Parathyroid adenoma (tissue), 2 donors: ENCODE data around the gene ZNF408.

Source experiments
- H2AFZ ChIP-seq: fragments of 300-600 bp; sonication (generic); one replicate; pipeline ENCODE4 v1.7.0; 2017; ENCODE audit warnings: antibody characterized with exemption, mild to moderate bottlenecking
- H3K27ac ChIP-seq: fragments of 300-600 bp; sonication (generic); one replicate; pipeline ENCODE4 v1.7.0; 2017
- H3K27me3 ChIP-seq: fragments of 300-600 bp; sonication (generic); one replicate; pipeline ENCODE4 v1.7.0; 2017; ENCODE audit warnings: low read length; ENCODE audit not compliant: control insufficient read depth, insufficient read depth
- H3K36me3 ChIP-seq: fragments of 300-600 bp; sonication (generic); one replicate; pipeline ENCODE4 v1.7.0; 2017; ENCODE audit warnings: low read length; ENCODE audit not compliant: control insufficient read depth, insufficient read depth
- H3K4me1 ChIP-seq: fragments of 300-600 bp; sonication (generic); one replicate; pipeline ENCODE4 v1.7.0; 2017; ENCODE audit warnings: control low read depth
- H3K4me2 ChIP-seq: fragments of 300-600 bp; sonication (generic); one replicate; pipeline ENCODE4 v1.7.0; 2017; ENCODE audit warnings: low read length
- H3K4me3 ChIP-seq: fragments of 300-600 bp; sonication (generic); one replicate; pipeline ENCODE4 v1.7.0; 2017; ENCODE audit warnings: low read depth, low read length
- H3K79me2 ChIP-seq: fragments of 300-600 bp; sonication (generic); one replicate; pipeline ENCODE4 v1.7.0; 2017; ENCODE audit warnings: control low read depth
- H3K9ac ChIP-seq: fragments of 300-600 bp; sonication (generic); one replicate; pipeline ENCODE4 v1.7.0; 2017; ENCODE audit warnings: mild to moderate bottlenecking
- H3K9me3 ChIP-seq: fragments of 300-600 bp; sonication (generic); one replicate; pipeline ENCODE4 v1.7.0; 2017; ENCODE audit warnings: low read length; ENCODE audit not compliant: control insufficient read depth
- CTCF ChIP-seq: fragments of 300-600 bp; sonication (generic); IDR thresholded peaks from one replicate; pipeline ENCODE4 v1.7.0; 2017; ENCODE audit warnings: antibody characterized with exemption, mild to moderate bottlenecking
- donor health status: primary hyperparathyroidism.

The ZNF408 gene

GRCh38 chr11:46659908-46660307 lies 40.9 kb upstream of the ZNF408 start:
- TF ChIP-seq CTCF, result no peak
- no peaks in the 10 kb centered on the region for H3K79me2 ChIP-seq
- H3K27ac ChIP-seq, result no peak overlapping the region
- H3K4me1 ChIP-seq, result peaks cover 6% of the 10 kb centered on the region
- no peaks in the 10 kb centered on the region for H3K27me3 ChIP-seq
- H3K9me3 ChIP-seq, result no peaks in the 10 kb centered on the region
- H3K9ac ChIP-seq, result no peak overlapping the region
- H3K4me2 ChIP-seq, result no peak overlapping the region
- no peaks in the 10 kb centered on the region for H3K36me3 ChIP-seq
- no peak overlapping the region for H2AFZ ChIP-seq
- H3K4me3 ChIP-seq, result no peak overlapping the region

DNA sequence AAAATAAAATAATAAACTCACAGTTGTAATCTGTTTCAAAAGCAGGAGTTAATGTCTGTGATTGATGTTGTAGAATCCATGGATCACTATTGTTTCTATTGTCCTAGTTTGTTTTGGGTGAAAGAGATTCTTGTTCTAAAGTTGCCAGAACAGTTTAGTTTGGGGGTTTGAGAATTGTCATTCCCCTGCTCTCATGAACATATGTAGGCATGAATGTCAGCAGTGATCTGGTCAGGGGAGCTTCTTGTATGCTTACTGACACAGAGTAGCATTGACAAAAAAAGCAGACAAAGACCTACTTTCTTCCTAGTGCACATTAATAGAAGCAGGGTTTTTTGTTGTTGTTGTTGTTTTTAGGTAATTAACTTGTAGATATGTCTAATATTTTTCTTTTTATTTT lies 39.0 kb upstream of the ZNF408 start:
- Histone ChIP-seq H3K9me3 (no peaks in the 10 kb centered on the region), H3K36me3 (no peaks in the 10 kb centered on the region), H3K27ac (no peak overlapping the region), H3K4me3 (no peak overlapping the region), H3K4me2 (no peak overlapping the region), H2AFZ (no peak overlapping the region), H3K27me3 (no peaks in the 10 kb centered on the region), H3K4me1 (peaks cover 11% of the 10 kb centered on the region), H3K79me2 (no peaks in the 10 kb centered on the region), H3K9ac (no peak overlapping the region)
- TF ChIP-seq CTCF, result no peak

- Histone ChIP-seq H3K9ac (no peak overlapping the region), H3K4me1 (peaks cover 11% of the 10 kb centered on the region), H3K79me2 (no peaks in the 10 kb centered on the region), H2AFZ (no peak overlapping the region), H3K4me2 (no peak overlapping the region), H3K27ac (no peak overlapping the region), H3K4me3 (no peak overlapping the region), H3K9me3 (no peaks in the 10 kb centered on the region), H3K36me3 (no peaks in the 10 kb centered on the region), H3K27me3 (no peaks in the 10 kb centered on the region)
- no peak for TF ChIP-seq CTCF
Observed at GRCh38 chr11:46662366-46662765, 38.5 kb upstream of the ZNF408 start.

GRCh38 chr11:46663277-46663940 lies 37.4 kb upstream of the ZNF408 start:
- Histone ChIP-seq H3K4me1 (peaks cover 11% of the 10 kb centered on the region), H3K4me3 (no peak overlapping the region), H2AFZ (no peak overlapping the region), H3K4me2 (no peak overlapping the region), H3K27me3 (no peaks in the 10 kb centered on the region), H3K27ac (peak overlapping the region; percentile 86), H3K9me3 (no peaks in the 10 kb centered on the region), H3K36me3 (no peaks in the 10 kb centered on the region), H3K79me2 (no peaks in the 10 kb centered on the region), H3K9ac (no peak overlapping the region)
- no peak for TF ChIP-seq CTCF

DNA sequence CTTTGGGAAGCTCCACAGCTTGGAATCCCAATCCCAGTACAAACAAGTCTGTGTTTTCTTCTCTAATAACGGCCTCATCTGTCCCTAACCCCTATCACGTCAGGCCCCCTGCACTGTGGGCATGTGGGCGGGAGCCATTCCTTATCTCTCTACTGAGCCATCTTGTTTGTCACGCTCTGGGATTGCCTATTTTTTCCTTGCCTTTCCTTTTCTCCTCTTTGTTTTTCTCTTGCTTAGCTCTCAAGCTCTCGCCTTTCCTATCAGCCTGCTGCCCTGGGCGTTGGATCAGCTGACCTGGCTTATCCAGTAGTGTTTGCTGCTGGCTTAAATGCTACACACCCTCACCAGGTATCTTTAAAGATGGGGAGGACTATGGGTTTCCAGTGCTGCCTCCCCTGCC lies 36.2 kb upstream of the ZNF408 start:
- TF ChIP-seq CTCF, result no peak
- Histone ChIP-seq H3K4me2 (no peak overlapping the region), H3K27ac (peak overlapping the region; percentile 86), H3K9me3 (no peaks in the 10 kb centered on the region), H3K36me3 (no peaks in the 10 kb centered on the region), H2AFZ (peak overlapping the region; percentile 58), H3K4me3 (no peak overlapping the region), H3K4me1 (peaks cover 14% of the 10 kb centered on the region), H3K79me2 (no peaks in the 10 kb centered on the region), H3K9ac (no peak overlapping the region), H3K27me3 (no peaks in the 10 kb centered on the region)
